ENCODE results near the gene UBTFL1. TPM values are rescaled to one million over a fixed set of nuclear protein-coding genes. Genes with fewer than 3 reads are reported as not detected.
"Not testable (repeated sequence)": the region's sequence is repeated elsewhere in the genome, so short reads cannot be mapped to it uniquely, and the experiment has no call there.

Gene UBTFL1, protein sequence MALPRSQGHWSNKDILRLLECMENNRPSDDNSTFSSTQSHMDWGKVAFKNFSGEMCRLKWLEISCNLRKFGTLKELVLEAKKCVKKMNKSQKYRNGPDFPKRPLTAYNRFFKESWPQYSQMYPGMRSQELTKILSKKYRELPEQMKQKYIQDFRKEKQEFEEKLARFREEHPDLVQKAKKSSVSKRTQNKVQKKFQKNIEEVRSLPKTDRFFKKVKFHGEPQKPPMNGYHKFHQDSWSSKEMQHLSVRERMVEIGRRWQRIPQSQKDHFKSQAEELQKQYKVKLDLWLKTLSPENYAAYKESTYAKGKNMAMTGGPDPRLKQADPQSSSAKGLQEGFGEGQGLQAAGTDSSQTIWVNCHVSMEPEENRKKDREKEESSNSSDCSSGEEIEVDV
- total RNA-seq, result not detected

DNA sequence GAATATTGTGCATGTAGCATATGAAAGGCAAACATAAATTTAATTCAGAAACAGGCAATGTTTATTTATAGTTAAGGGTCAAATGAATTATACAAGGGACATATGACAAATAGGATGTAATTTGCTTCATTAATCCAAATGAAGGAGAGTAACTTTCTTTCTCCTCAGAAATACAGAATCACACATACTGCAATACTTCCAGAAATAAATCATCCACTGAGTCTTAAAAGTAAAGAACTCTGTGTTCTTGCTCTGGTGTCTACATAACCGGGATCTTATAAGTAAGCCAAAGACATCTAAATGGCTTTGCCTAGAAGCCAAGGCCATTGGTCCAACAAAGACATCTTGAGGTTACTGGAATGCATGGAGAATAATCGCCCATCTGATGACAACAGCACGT, at the start of gene UBTFL1:
Gene UBTFL1 (plus strand): TSS at position 301 of the 400 bp plus-strand sequence. CDS start 0 bp downstream, at position 301.
- H3K27ac Mint-ChIP-seq; H3K4me3 Mint-ChIP-seq; POLR2A ChIA-PET; DNase-seq; H3K27me3 Mint-ChIP-seq; H3K36me3 Mint-ChIP-seq; H3K4me1 Mint-ChIP-seq; H3K9me3 Mint-ChIP-seq; ATAC-seq (ENCODE audit: low read depth): not testable (repeated sequence)

DNA sequence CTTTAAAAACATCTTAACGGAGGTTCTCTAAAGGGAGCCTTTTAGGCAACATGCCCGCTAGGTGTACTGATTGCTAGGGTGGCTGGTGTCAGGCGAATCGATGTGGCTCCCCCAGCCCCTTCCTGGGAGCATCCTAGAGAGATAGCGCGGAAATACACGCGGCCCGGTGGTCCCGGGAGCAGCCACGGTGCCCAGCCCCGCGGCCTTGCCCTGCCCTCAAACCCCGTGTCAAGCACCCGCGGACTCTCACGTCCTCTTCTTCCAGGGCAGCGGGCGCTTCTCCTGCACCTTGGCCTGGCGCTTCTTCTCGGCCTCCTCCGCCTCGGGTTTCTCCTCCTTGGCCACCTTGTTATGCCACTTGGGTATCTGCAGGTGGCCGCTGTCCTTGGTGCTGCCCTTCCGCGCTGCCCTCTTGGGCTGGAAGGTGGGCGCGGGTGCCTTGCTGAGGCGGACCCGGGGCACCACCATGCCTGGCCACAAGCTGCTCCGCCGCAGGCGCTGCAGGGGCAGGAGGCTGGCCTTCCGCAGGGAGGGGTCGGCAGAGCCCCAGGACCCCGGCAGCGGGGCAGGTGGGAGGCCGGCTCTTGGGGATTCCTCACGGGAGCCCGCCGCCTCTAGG, 34.0 kb upstream of the UBTFL1 start:
- peak; percentile 22 for DNase-seq
- H3K4me3 Mint-ChIP-seq; POLR2A ChIA-PET; H3K27ac Mint-ChIP-seq; ATAC-seq (ENCODE audit: low read depth); H3K4me1 Mint-ChIP-seq; H3K9me3 Mint-ChIP-seq; H3K27me3 Mint-ChIP-seq; H3K36me3 Mint-ChIP-seq: not testable (repeated sequence)

- POLR2A ChIA-PET; H3K27me3 Mint-ChIP-seq; H3K4me1 Mint-ChIP-seq; H3K4me3 Mint-ChIP-seq; H3K9me3 Mint-ChIP-seq; DNase-seq; ATAC-seq (ENCODE audit: low read depth); H3K36me3 Mint-ChIP-seq; H3K27ac Mint-ChIP-seq: not testable (repeated sequence)
Observed at GRCh38 chr11:90052311-90052710, 33.4 kb upstream of the UBTFL1 start.

DNA sequence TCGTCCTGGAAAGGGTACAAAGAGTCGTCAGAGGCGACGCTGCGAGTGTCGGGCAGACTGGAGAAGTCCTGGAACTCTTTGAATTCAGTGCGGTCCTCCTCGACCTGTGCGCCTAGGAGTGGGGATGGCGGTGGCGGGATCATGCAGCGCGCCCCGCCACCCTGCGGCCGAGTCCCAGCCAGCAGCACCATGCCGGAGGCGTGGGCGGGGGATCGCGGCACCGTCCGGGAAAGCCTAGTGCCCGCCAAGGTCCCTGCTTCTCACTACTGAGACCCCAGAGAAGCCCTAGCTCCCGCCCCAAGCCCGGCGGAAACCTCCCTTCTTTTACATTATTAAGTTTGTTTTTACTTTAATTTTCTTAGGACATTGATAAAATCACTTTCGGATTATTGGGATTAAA, 32.2 kb upstream of the UBTFL1 start:
- H3K4me3 Mint-ChIP-seq; H3K27me3 Mint-ChIP-seq; H3K27ac Mint-ChIP-seq; H3K4me1 Mint-ChIP-seq; ATAC-seq (ENCODE audit: low read depth); H3K36me3 Mint-ChIP-seq; H3K9me3 Mint-ChIP-seq; DNase-seq; POLR2A ChIA-PET: not testable (repeated sequence)

DNA sequence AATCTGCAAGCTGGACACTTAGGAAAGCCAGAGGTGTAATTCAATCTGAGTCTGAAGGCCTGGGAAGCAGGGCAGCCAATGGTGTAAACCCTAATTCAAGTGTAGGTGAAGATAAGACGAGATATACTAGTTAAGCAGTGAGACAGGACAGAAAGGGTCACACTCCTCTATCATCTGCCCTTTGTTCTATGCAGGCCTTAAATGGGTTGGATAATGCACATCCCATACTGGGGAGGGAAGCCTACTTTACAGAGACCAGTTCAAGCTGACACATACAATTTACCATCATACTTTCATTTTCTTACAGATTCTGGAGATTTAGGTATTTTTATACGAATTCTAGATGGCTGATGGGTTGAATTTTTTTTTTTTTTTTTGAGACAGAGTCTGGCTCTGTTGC, 3.0 kb downstream of the UBTFL1 start:
- not testable (repeated sequence) for ATAC-seq (ENCODE audit: low read depth); H3K4me1 Mint-ChIP-seq

DNA sequence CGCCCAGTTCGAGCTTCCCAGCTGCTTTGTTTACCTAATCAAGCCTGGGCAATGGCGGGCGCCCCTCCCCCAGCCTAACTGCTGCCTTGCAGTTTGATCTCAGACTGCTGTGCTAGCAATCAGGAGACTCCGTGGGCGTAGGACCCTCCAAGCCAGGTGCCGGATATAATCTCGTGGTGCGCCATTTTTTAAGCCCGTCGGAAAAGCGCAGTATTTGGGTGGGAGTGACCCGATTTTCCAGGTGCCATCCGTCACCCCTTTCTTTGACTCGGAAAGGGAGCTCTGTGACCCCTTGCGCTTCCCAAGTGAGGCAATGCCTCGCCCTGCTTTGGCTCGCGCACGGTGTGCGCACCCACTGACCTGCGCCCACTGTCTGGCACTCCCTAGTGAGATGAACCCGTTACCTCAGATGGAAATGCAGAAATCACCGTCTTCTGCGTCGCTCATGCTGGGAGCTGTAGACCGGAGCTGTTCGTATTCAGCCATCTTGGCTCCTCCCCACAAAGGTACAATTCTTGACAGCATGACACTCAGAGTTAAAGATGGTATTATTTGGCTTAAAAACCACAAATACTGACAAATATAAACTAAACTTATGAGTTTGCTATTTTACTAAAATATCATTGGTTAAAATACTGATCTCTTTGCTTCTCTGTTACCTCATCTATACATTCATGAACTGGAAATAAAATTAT, 9.6 kb downstream of the UBTFL1 start:
- H3K27me3 Mint-ChIP-seq; H3K9me3 Mint-ChIP-seq; ATAC-seq (ENCODE audit: low read depth); DNase-seq; POLR2A ChIA-PET; H3K4me3 Mint-ChIP-seq; H3K27ac Mint-ChIP-seq; H3K36me3 Mint-ChIP-seq; H3K4me1 Mint-ChIP-seq: not testable (repeated sequence)

More for the DNA sequence above, 3.0 kb downstream of the UBTFL1 start:
- H3K36me3 Mint-ChIP-seq, H3K27ac Mint-ChIP-seq, H3K4me3 Mint-ChIP-seq, H3K27me3 Mint-ChIP-seq, POLR2A ChIA-PET, DNase-seq, H3K9me3 Mint-ChIP-seq: not testable (repeated sequence)

DNA sequence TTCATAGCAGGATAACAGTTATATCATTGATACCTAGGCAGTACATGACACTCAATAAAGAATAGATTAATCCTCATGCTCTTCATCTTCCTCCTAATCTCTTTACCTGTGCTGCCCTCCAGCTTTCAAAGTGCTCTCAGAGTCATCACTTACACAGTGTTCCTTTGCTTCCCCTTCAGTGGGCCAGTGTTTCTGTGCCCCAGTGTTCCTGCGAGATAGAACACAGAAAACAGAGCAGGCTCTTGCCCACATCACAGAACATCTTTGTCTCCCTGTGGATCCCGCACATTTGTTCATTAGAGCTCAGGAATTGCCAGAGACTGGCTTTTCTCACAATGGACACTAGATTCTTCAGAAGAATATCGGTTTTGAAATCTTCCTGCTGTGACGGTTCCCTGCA, 12.5 kb downstream of the UBTFL1 start:
- ATAC-seq (ENCODE audit: low read depth); H3K27ac Mint-ChIP-seq; H3K27me3 Mint-ChIP-seq; H3K4me3 Mint-ChIP-seq; H3K4me1 Mint-ChIP-seq; H3K36me3 Mint-ChIP-seq; DNase-seq; H3K9me3 Mint-ChIP-seq; POLR2A ChIA-PET: not testable (repeated sequence)

DNA sequence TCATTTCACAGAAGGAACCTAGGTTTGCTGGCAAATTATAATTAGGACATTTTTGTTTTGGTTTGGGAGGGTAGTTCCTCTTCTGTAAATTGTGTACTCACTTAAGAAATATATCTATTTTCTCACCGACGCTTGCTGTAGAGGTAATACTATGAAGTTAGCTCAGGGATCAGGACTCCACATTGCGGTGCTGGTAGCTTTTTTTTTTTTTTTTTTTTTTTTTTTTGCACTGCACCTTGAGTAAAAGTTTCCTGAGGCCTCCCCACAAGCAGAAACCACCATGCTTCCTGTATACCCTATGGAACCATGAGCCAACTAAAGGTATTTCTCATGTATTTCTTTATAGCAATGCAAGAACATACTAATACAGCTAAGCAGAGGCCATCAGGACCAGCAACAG, 14.7 kb downstream of the UBTFL1 start:
- H3K4me3 Mint-ChIP-seq, result no peak overlapping the region
- DNase-seq (no peak), ATAC-seq (ENCODE audit: low read depth) (no peak)
- H3K36me3 Mint-ChIP-seq, result no peaks in the 10 kb centered on the region
- no peak overlapping the region for H3K27ac Mint-ChIP-seq
- H3K27me3 Mint-ChIP-seq, result no peaks in the 10 kb centered on the region
- no peaks in the 10 kb centered on the region for H3K9me3 Mint-ChIP-seq
- POLR2A ChIA-PET, result no interaction called here
- peaks cover 9% of the 10 kb centered on the region for H3K4me1 Mint-ChIP-seq

DNA sequence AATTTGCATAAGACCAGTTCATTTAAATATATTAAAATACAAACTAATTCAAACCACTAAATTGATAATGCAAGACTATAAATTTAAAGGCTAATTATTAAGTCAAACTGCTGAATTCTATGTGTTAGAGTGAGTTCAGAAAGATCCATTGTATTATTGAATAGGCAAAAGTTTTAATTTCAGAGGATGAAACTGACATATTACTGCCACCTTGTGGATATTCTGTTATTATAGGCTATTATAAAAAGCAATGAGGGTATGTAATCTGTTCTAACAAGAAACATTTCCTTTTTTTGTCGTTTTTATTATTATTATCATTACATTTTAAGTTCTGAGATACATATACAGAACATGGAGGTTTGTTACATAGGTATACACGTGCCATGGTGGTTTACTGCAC, 27.8 kb downstream of the UBTFL1 start:
- Mint-ChIP-seq H3K9me3 (no peaks in the 10 kb centered on the region), H3K4me1 (no peaks in the 10 kb centered on the region), H3K36me3 (no peaks in the 10 kb centered on the region), H3K27me3 (peaks cover 10% of the 10 kb centered on the region), H3K27ac (no peak overlapping the region), H3K4me3 (no peak overlapping the region)
- no peak for DNase-seq
- POLR2A ChIA-PET, result no interaction called here
- no peak for ATAC-seq (ENCODE audit: low read depth)

DNA sequence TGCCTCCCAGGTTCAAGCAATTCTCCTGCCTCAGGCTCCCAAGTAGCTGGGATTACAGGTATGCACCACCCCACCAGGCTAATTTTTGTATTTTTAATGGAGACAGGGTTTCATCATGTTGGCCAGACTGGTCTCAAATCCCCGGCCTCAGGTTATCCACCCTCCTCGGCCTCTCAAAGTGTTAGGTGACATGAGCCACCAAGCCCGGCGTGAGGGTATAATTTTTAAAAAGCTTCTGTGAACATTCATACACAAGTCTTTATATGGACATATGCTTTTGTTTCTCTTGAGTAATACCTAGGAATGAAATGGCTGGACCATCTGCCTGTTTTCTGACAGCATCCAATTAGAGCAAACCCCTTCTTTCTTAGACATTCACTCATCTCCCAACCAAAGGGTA, 34.4 kb downstream of the UBTFL1 start:
- Mint-ChIP-seq H3K9me3 (no peaks in the 10 kb centered on the region), H3K4me1 (no peaks in the 10 kb centered on the region), H3K4me3 (no peak overlapping the region), H3K27ac (no peak overlapping the region), H3K27me3 (peaks cover 3% of the 10 kb centered on the region), H3K36me3 (no peaks in the 10 kb centered on the region)
- POLR2A ChIA-PET, result no interaction called here
- DNase-seq, result no peak
- no peak for ATAC-seq (ENCODE audit: low read depth)

DNA sequence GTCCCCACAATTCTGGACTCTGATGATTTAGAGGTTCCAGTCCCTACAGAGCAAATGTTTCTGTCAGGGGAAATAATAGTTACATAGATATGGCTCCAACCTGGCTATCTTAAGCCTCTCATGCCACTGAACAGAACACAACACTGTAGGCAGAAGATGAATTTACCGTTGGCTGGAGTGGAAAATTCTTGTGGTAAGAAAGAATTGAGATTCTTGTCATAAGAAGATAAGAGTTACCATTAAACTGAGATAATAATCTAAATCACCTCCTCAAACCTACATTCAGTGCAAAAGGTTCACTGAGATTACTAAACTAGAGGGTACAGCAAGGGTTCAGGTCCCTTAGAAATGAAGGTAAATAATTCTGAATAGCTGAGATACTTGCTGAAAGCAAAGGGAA, 38.6 kb downstream of the UBTFL1 start:
- Mint-ChIP-seq H3K4me3 (no peak overlapping the region), H3K36me3 (no peaks in the 10 kb centered on the region), H3K9me3 (no peaks in the 10 kb centered on the region), H3K27ac (no peak overlapping the region), H3K4me1 (no peaks in the 10 kb centered on the region), H3K27me3 (peaks cover 2% of the 10 kb centered on the region)
- ATAC-seq (ENCODE audit: low read depth) (no peak), DNase-seq (no peak)
- POLR2A ChIA-PET, result no interaction called here

DNA sequence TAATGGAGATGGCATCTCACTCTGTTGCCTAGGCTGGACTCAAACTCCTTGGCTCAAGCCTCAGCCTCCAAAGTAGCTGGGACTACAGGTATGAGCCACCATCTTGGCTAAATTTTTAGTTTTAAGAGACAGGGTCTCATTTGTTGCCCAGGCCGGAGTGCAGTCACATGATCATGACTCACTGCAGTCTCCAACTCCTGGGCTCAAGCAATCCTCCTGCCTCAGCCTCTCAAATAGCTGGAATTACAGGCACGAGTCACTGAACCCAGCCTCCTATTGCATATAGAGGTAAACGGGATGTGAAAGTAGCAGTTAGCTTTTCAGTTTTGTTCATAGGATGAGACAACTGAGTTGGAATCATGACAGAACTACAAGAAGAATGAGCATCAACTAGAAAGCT, 39.2 kb downstream of the UBTFL1 start:
- Mint-ChIP-seq H3K36me3 (no peaks in the 10 kb centered on the region), H3K4me3 (no peak overlapping the region), H3K27me3 (peaks cover 2% of the 10 kb centered on the region), H3K4me1 (no peaks in the 10 kb centered on the region), H3K27ac (no peak overlapping the region), H3K9me3 (no peaks in the 10 kb centered on the region)
- no peak for DNase-seq
- POLR2A ChIA-PET, result no interaction called here
- no peak for ATAC-seq (ENCODE audit: low read depth)

DNA sequence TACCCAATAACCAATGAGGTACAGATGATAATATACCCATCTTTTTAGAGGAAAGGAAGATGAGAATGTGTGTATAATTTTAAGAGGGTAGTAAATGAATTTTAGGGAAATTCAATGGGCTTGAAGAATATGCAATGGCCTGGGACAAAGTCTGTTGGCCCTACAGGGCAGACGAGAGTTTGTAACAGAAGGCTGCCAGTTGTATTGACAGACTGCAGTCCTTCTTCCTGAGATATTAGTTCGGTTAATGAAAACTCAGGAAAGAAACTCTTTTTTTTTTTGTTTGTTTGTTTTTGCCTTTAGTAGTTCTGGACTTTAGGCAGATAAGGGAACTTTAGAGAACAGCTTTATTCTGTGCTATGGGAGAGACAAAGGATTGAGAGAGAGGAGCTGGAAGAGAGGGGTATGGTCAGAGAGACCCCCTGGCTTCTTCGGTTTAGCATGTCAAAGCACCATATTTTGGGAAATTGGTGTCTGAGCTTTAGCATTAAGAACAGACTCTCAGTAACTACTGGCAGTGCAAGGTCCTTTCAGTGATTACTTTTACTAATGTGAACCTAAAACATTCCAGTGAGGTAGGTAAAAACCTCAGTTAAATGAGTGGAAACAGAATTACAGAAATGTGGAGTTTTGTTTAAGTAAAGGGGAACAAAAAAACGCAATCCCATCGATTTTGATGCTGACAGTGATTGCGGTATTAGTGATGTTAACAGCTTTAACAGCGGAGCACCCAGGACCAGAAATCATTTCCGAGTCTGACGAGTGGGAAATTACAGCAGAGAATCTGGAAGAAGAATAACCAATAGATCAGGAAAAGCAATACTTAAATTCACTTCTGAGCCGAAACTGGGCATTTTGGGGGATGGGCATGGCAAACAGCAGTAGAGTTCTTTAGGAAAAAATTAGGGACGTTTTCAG, 48.1 kb downstream of the UBTFL1 start:
- POLR2A ChIA-PET, result no interaction called here
- no peak for ATAC-seq (ENCODE audit: low read depth)
- H3K4me3 Mint-ChIP-seq, result peak overlapping the region; percentile 49
- H3K27ac Mint-ChIP-seq, result no peak overlapping the region
- H3K4me1 Mint-ChIP-seq, result peaks cover 5% of the 10 kb centered on the region
- no peaks in the 10 kb centered on the region for H3K36me3 Mint-ChIP-seq
- no peak for DNase-seq
- peaks cover 1% of the 10 kb centered on the region for H3K9me3 Mint-ChIP-seq
- peaks cover 52% of the 10 kb centered on the region for H3K27me3 Mint-ChIP-seq
